ENCODE measurements around the gene PLCXD1. TPM values are rescaled to one million over a fixed set of nuclear protein-coding genes. Genes with fewer than 3 reads are reported as not detected.

PLCXD1 gene
- total and polyA plus RNA-seq, 9 donors, result 2.6 to 19.4 (median 11.8) TPM

DNA sequence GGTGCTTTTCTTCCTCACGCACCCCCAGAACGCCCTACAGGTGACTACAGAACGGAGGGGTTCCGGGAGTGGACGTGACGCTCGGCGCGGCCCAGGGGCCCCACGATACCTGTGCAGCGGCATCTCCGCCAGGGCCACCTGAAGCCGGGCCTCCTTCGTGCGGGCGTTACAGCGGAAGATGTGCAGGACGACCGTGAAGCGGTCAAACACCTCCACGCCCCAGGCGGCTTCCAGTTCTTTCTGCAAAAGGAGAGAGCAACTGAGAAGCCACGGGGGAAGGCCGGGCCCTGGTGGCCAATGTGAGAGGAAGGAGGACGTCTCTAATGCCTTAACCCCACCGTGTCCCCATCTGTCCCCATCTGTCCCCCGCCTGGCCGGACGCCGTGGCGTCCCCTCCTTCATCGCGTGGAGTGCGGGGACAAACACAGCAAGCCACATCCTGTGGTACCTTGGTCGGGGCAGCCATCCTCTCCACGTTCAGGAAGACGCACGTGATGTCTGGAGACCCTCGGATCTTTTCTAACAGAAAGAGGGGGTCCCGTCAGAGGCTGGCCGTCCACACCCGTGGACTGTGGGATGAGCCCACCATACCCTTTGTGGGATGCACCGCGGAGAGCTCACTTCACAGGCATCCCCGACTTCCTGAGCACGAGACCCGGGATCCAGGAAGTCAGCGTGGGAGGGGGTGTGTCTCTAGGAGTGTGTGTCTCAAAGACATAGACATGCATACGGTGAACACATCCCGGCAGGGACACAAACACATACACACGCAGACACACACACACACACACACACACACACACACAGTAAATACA, 33.8 kb downstream of the PLCXD1 start:
- Histone ChIP-seq H3K27ac (no peak overlapping the region), H3K27me3 (no peaks in the 10 kb centered on the region), H3K36me3 (no peaks in the 10 kb centered on the region), H3K4me1 (ENCODE audit: insufficient read depth) (peaks cover 1% of the 10 kb centered on the region), H3K9me3 (no peaks in the 10 kb centered on the region), H3K4me3 (no peak overlapping the region)
- TF ChIP-seq, protein P1, sequence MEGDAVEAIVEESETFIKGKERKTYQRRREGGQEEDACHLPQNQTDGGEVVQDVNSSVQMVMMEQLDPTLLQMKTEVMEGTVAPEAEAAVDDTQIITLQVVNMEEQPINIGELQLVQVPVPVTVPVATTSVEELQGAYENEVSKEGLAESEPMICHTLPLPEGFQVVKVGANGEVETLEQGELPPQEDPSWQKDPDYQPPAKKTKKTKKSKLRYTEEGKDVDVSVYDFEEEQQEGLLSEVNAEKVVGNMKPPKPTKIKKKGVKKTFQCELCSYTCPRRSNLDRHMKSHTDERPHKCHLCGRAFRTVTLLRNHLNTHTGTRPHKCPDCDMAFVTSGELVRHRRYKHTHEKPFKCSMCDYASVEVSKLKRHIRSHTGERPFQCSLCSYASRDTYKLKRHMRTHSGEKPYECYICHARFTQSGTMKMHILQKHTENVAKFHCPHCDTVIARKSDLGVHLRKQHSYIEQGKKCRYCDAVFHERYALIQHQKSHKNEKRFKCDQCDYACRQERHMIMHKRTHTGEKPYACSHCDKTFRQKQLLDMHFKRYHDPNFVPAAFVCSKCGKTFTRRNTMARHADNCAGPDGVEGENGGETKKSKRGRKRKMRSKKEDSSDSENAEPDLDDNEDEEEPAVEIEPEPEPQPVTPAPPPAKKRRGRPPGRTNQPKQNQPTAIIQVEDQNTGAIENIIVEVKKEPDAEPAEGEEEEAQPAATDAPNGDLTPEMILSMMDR (IDR thresholded peaks at IDR 0.05), result no peak
- no peak for TF ChIP-seq POLR2A (IDR thresholded peaks at IDR 0.05)
- TF ChIP-seq EP300 (IDR thresholded peaks at IDR 0.05), result no peak
- intact Hi-C loops (cut with DNase I), result no loop called here
- DNase-seq, result peak in 3 of 5 donors; percentile 16 to 37 (median 27)
- WGBS, 3 donors, result 91 to 92% (median 91%) methylated on average over 51 of the region's 51 CpGs

DNA sequence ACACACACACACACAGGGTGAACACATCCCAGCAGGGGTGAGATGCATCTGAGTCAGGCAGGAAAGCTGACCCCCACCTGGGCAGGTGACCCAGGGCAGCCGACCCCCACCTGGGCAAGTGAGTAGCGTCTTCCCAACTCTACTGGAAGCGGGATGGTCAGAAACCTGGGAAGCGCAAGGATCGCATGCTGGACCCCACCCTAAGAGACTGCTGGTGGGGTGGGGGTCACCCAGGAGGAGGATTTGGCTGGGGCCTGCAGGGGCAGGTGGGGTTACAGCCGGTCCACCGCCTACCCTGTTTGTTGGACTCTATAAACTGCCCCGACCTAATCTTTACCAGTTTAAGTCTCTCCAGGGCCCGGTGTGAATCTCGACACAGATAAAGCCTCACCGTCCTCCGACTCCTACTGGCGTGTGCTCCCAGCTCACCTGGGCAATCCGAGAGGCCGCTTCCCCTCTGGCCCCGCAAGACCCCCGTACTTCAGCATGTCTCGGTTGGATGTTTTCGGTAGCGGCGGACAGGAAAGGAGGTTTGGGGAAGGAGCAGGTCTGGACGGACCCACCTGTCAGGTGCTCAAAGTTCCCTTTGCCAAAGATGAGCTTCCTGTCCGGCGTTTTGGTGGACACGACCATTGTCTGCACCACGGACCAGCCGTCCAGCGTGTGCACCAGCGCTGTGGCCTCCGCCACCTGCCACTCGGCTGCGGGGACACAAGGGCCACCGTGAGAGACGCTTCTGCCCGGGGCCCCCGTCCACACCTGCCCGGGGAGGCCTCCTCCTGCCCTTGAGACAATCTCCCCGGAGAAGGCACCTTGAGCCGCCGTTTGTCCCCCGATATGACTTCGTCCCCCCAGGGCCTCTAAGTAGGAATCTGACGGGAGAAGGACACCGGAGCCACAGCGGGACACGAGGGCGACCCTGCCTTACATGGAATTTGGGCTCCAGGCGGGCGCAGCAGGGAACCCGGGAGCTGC, 35.5 kb downstream of the PLCXD1 start:
- intact Hi-C loops (cut with DNase I), result no loop called here
- Histone ChIP-seq H3K27ac (no peak overlapping the region), H3K4me1 (ENCODE audit: insufficient read depth) (peaks cover 1% of the 10 kb centered on the region), H3K27me3 (no peaks in the 10 kb centered on the region), H3K36me3 (no peaks in the 10 kb centered on the region), H3K4me3 (no peak overlapping the region), H3K9me3 (no peaks in the 10 kb centered on the region)
- DNase-seq, result peak in 4 of 5 donors; percentile 39 to 60 (median 56)
- TF ChIP-seq, protein P1 (IDR thresholded peaks at IDR 0.05), result no peak
- TF ChIP-seq POLR2A (IDR thresholded peaks at IDR 0.05) (no peak), EP300 (IDR thresholded peaks at IDR 0.05) (no peak)
- 89 to 91% (median 90%) methylated on average over 50 of the region's 50 CpGs for WGBS, 3 donors

DNA sequence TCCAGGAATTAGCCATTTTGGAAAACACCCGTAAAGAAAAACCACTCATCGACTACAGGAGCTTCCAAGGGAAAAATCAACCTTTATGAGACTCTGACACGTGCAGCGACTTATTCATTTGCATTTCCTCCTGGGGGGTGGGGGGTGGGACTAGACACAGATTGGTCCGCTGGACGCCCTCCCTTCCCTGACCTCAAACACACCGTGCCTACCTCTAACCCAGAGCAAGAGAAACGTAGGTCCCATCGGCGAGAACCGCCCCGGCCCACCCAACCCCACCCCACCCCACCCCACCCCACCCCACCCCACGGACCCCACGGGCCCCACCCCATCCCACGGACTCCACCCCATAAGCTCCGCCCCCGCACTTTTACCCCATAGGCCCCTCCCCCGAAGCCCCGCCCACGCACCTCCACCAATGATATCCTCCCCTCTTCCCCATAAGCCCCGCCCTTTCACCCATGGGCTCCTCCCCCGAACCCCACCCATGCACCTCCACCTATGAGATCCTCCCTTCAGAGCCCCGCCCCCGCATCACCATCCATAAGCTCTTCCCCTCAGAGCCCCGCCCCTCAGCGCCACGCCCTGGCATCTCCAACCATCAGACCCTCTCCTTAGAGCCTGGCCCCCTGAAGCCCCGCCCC, 36.4 kb downstream of the PLCXD1 start:
- peak in 1 of 5 donors; percentile 91 for DNase-seq
- H3K36me3 ChIP-seq, result no peaks in the 10 kb centered on the region
- H3K27ac ChIP-seq, result peak overlapping the region; percentile 23 to 99
- 36 to 45% (median 41%) methylated on average over 17 to 28 of the region's 28 CpGs for WGBS, 3 donors
- peaks cover 1% of the 10 kb centered on the region for H3K4me1 ChIP-seq (ENCODE audit: insufficient read depth)
- TF ChIP-seq, protein P1 (IDR thresholded peaks at IDR 0.05), result no peak
- no peak for TF ChIP-seq EP300 (IDR thresholded peaks at IDR 0.05)
- no peak for TF ChIP-seq POLR2A (IDR thresholded peaks at IDR 0.05)
- intact Hi-C loops (cut with DNase I), result loop anchor here in 1 of 4 donors (2.0 kb wide), 2 partner anchors 69 to 1075 kb away; partner anchors contain the start of genes PPP2R3B and SLC25A6
- H3K9me3 ChIP-seq, result no peaks in the 10 kb centered on the region
- H3K4me3 ChIP-seq, result peak overlapping the region; percentile 61
- no peaks in the 10 kb centered on the region for H3K27me3 ChIP-seq

Data from ovary (tissue), 9 donors.